Retina (tissue), 1 donor: ENCODE measurements around the gene BDH2.

Experiments
- DNase-seq: peaks from one replicate; pipeline ENCODE4 v3.0.0-alpha.2; 2016

Gene BDH2

DNA sequence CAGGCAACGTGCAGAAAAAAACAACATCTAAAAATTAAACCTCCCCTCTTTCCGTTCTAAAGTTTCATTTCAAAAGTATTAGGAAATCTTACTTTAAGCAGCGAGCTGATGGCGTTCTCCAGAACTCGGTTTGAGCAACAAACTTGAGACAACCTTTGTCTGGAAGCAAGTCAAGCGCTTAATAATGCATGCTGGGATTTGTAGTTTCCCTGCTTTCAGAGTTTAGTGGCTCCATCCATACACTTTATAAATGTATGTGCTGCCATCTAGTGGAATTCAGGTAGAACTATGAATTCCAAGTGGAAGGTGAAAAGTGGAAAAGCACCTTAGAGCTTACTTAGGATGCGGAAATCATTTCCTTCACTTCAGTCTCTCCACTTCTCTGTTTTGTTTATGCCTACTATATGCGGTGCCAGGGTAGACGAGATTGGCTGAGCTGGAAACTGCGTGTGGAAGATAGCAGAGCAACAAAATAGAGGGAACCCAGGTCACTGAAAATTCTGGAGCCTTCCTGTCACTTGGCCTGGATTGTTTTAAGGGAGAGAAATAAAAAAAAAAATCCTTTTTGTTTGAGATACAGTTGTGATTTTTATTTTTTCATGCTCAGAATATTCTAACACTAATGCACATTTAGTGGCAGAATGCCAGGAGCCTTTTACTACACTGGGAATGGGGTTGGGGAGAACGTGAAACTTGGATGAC, at the start of gene BDH2:
TSS of gene BDH2 (minus strand) at position 144 of the 702 bp plus-strand sequence. CDS start 3,580 bp downstream, outside the sequence.
- peak; percentile 83 for DNase-seq

DNA sequence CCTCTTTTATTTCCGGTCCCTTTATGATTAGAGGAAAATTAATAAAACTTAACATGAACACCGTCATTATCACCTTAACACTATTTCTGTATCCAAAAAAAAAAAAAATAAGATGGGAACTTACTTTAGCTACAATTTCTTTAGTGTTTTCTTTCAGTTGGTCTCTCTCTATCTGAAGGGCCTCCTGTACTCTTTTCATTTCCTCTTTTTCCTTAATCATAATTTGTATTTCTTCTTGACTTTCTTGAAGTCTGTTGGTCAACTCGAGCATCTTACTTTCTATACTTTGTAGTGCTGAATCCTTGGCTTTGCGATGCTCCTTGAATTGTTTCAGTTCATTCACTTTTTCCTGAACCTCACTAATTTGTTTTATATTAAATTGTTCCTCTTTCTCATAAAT, 45.3 kb upstream of the BDH2 start:
- no peak for DNase-seq

DNA sequence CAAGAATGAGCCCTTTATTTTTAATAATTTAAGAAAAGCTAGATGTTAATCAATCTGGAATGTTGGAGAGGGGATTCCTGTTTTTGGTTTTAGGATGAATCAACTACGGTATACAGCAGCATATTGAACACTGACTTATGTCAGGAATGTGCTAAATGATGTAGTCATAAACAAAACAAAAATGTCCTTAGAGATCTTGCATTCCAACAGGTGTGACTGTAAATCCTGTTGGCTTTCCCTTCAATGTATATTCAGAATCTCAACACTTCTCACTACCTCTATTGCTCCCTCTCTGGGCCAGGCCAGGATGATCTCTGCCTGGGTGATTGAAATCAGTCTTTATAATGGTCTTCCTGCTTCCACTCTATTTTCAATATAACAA, 37.8 kb upstream of the BDH2 start:
- DNase-seq = no peak

- no peak for DNase-seq
Measured at GRCh38 chr4:103136671-103137445, 37.2 kb upstream of the BDH2 start.

DNA sequence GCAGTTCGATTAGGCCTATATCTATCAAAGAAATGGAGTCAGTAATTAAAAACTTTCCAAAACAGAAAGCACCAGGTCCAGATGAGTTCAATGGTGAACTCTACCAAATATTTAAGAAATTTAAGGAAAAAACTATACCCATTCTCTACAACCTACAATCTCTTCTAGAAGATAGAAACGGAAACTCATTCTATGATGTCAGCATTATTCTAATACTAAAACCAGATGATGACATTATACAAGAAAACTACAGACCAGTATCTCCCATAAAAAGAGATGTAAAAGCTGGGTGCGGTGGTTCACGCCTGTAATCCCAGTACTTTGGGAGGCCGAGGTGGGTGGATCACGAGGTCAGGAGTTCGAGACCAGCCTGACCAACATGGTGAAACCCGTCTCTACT, 29.5 kb upstream of the BDH2 start:
- DNase-seq = no peak

GRCh38 chr4:103126126-103126525, 26.5 kb upstream of the BDH2 start:
- no peak for DNase-seq

DNA sequence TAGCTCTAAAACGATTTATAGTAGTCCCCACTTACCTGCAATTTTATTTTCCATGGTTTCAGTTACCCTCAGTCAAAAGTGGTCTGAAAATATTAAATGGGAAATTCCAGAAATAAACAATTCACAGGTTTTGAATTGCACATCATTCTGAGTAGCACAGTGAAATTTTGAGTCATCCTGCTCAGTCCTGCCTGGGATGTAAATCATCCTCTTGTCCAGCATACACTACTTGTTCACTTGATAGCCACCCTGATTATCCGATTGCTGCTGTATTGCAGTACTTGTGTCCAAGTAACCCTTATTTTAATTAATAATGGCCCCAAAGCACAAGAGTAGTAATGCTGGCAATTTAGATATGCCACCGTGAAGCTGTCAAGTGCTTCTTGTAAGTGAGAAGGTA, 23.5 kb upstream of the BDH2 start:
- DNase-seq = no peak

DNA sequence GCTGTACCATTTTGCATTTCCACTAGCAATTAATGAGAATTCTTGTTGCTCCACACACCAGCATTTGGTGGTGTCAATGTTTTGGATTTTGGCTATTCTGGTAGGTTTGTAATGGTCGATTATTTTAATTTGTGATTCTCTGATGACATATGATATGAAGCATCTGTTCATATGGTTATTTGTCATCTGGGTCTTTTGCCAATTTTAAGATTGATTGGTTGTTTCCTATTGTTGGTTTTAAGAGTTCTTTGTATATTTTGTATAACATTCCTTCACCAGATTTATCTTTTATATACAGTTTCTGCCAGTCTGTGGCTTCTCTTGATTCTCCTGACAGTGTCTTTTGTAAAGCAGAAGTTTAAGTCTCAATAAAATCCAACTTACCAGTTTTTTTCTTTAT, 18.5 kb upstream of the BDH2 start:
- DNase-seq = no peak

DNA sequence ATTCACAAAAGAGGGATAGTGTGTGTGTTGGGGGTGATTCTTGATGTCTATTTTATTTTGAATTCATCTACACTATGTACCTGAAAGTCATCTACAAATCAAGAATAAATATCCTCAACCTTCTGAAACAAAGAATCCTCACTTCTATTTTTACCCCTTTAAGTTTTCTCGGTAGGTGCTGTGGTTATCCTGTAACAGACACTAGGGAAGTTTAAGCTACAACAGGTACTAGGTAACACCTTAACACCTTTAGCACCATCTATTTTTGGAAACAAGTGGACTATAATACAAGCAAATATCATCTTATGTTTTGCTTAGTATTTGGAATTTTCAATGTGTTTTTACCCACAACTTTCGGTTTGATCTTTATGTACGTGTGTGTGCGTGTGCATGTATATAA, 12.0 kb upstream of the BDH2 start:
- DNase-seq = no peak

DNA sequence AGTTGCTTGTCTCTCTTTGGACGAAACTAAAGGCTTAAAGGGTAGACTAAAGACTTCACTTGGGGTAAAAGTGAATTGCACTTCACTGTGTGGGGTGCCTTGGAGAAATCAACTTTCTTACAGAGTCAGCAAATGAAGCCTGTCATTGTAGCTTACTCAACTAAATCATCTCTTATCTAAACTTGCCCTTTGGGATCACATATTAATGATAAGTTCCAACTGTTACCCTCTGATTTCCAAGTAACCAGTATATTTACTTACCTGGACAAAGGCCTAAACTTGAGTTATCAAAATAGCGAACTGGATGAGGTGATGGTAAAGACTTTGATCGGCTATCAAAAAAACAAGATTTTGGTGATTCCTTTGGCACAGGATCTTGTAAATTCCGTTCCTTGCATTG, 8.9 kb upstream of the BDH2 start:
- no peak for DNase-seq

- DNase-seq = no peak
Measured at GRCh38 chr4:103105558-103106356, 6.1 kb upstream of the BDH2 start.

DNA sequence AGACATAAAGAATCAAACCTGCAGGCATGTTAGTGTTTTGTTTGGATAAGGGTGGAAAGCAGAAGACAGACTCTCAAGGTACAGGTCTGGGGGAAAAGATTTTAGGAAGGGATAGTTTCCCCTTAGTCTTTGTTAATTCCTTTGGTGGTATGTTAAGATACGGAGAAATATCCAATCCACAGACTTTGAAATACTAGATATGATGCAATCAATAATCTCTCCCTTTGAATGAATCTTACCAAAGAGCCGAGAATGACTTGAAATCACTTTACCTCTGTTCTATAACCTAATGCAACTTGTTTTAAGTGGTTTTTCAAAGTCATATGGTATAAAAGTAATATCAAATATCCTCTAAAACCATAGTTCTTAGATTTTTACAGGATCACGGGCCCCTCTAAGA, 5.3 kb upstream of the BDH2 start:
- DNase-seq = no peak

GRCh38 chr4:103100691-103101090, 1.1 kb upstream of the BDH2 start:
- no peak for DNase-seq

GRCh38 chr4:103098756-103099440, 736 bp downstream of the BDH2 start:
- no peak for DNase-seq

DNA sequence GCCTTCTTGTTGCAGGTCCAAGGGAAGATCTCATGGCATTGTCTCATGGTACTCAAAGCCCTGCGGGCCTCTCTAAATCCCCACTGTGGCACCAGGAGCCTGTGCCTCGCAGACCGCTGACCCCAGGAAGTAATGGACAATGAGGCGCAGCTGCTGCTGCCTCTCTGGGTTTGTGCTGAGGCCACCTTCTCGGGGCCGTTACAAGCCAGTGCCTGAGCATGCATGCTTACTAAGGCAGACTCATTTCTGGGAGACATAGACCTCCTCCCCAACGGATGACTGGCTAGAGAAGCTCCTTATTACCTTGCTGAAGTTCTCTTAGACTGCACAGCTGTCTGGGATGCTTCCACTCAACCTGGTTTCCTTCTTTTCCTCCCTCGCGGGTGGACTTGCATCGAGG, 1.3 kb downstream of the BDH2 start:
- DNase-seq = peak; percentile 53

DNA sequence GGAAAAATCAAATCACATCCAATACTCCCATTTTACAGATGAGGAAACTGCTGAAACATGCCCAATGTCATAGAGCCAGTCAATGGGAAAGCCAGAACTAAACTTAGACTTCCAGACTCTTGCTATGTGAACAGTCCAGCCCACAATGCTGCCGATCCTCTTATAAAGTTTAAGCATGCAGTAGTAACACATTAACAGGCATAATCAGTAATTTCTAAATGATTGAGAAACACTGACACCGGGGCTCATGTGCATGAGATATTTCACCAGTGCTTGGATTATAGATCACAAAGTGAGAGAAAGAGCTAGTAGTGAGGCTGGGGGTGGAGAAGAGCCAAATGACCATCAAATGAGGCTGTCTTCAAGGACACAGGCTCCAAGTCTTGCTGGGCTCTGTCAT, 2.5 kb downstream of the BDH2 start:
- DNase-seq = no peak

- no peak for DNase-seq
Measured at GRCh38 chr4:103095080-103095479, 4.6 kb downstream of the BDH2 start.

DNA sequence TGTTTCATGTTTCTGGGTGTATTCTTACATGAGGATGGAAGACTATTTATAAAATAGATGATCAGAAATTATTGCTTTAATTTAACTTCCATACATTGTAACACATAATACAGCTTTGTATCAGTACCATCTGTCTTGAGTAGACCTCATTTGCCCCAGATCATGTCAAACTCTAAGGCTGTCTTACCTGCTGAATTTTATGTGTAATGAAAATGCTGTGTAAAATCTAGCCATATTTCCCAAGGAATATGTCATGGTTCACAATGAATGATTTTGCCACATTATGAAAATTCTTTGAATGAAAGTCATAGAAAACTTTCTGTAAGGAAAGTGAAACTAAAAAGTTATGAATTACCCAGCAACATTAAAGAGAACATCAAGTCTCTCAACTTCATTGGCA, 7.4 kb downstream of the BDH2 start:
- DNase-seq = no peak

DNA sequence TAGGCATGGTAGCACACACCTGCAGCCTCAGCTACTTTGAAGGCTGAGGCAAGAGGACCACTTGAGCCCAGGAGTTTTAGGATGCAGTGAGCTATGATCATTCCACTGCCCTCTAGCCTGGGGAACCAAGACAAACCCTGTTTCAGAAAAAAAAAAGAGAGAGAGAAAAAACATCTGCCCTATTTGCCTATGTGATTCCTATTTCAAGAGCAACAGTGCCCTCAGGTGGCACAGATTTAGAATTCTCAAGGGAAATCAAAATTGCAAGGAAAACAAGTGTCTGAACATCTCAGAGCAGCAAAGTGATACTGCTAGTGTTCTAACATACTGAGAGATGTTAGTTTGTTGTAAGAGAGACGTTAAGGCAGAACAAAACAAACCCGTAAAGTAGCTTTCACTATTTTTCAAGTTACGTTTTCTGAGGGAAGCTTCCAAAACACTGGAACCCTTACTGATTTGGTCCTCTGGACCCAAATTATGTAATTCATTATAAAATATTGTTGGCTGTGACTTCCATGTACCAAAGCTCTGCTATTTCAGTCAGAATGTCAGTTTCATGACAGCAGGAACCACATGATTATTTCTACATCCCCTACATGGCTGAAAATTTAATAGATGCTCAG, 7.9 kb downstream of the BDH2 start:
- DNase-seq = peak; percentile 44

- no peak for DNase-seq
Measured at GRCh38 chr4:103089481-103089880, 10.2 kb downstream of the BDH2 start.

- DNase-seq = no peak
Measured at GRCh38 chr4:103086551-103086950, 13.1 kb downstream of the BDH2 start.

DNA sequence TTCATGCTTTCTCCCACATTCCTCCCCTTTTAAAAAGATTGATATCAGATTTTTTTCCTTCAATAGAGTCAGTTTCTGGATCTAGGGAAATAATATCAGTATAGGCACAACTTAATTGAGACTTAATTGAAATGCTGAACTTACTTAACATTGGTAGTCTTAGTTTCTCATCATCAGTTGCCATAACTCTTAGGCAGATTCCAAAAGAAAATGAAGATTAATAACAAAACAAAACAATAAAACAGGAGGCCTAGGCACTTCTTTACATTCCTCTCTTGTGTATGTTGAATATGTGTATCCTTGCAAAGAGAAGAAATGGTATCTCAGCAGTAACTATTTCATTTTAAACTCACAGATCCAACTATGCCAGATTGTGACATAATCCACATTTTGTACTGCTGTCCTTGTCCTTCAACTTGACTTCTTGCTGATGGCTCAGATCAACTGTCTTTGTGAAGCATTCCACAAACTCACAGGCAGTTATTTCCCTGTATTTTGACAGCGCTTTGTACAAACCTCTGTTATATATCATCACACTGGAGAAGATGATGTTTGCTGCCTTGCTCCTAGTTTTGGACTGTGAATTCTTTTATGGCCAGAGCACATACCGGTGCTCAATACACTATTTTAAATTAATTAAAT, 14.0 kb downstream of the BDH2 start:
- DNase-seq = no peak
